GM23338 (cell line): Measurements from ENCODE around the gene SLC19A2. TPM values are rescaled to one million over a fixed set of nuclear protein-coding genes. Genes with fewer than 3 reads are reported as not detected.

Experiments
- ATAC-seq: fragments of 200-7000 bp; cut with Tn5 transposase; 3 replicates; pipeline ENCODE4 v1.9.1; 2020
- DNase-seq: peaks from one replicate; pipeline ENCODE4 v3.0.0-alpha.2; 2015; ENCODE audit warnings: low spot score
- H2AFZ ChIP-seq: fragments of 200-600 bp; sonication (generic); 2 replicates; pipeline ENCODE4 v1.8.0; 2016; ENCODE audit warnings: antibody characterized with exemption, mild to moderate bottlenecking, moderate library complexity
- H3F3A ChIP-seq: fragments of 200-600 bp; sonication (generic); replicated peaks from 2 replicates; pipeline ENCODE4 v1.8.0; 2017; ENCODE audit warnings: antibody characterized with exemption, mixed run types, low read depth
- H3K27ac ChIP-seq: fragments of 200-600 bp; sonication (generic); 2 replicates; pipeline ENCODE4 v1.6.1; 2016; ENCODE audit warnings: low read depth
- H3K27me3 ChIP-seq: fragments of 200-600 bp; sonication (generic); 2 replicates; pipeline ENCODE4 v1.8.0; 2016; ENCODE audit warnings: mild to moderate bottlenecking, mixed run types, moderate library complexity; ENCODE audit not compliant: insufficient read depth
- H3K36me3 ChIP-seq: fragments of 200-600 bp; sonication (generic); 2 replicates; pipeline ENCODE4 v1.8.0; 2016; ENCODE audit warnings: mild to moderate bottlenecking; ENCODE audit not compliant: insufficient read depth
- H3K4me1 ChIP-seq: fragments of 200-600 bp; sonication (generic); 2 replicates; pipeline ENCODE4 v1.8.0; 2016; ENCODE audit warnings: mild to moderate bottlenecking, moderate library complexity; ENCODE audit not compliant: insufficient read depth
- H3K4me2 ChIP-seq: fragments of 200-600 bp; sonication (generic); 2 replicates; pipeline ENCODE4 v1.7.1; 2017; ENCODE audit warnings: mixed run types
- H3K4me3 ChIP-seq: fragments of 200-600 bp; sonication (generic); 2 replicates; pipeline ENCODE4 v1.6.1; 2016; ENCODE audit warnings: mixed run types
- H3K79me2 ChIP-seq: fragments of 200-600 bp; sonication (generic); replicated peaks from 2 replicates; pipeline ENCODE4 v1.8.0; 2017; ENCODE audit warnings: mild to moderate bottlenecking; ENCODE audit not compliant: insufficient read depth
- H3K9me2 ChIP-seq: fragments of 200-600 bp; sonication (generic); 2 replicates; pipeline ENCODE4 v1.8.0; 2017; ENCODE audit not compliant: insufficient read depth
- H4K20me1 ChIP-seq: fragments of 200-600 bp; sonication (generic); replicated peaks from 2 replicates; pipeline ENCODE4 v1.8.0; 2017; ENCODE audit warnings: mild to moderate bottlenecking; ENCODE audit not compliant: insufficient read depth
- H3K27ac Mint-ChIP-seq: 2 replicates; pipeline ENCODE4 v1.8.0; 2020; ENCODE audit warnings: inconsistent platforms, mild to moderate bottlenecking, moderate library complexity, mixed read lengths
- H3K27me3 Mint-ChIP-seq: 3 replicates; pipeline ENCODE4 v1.8.0; 2022; ENCODE audit warnings: low read depth, mild to moderate bottlenecking, moderate library complexity, mixed read lengths, inconsistent platforms; ENCODE audit not compliant: insufficient read depth, poor library complexity
- H3K36me3 Mint-ChIP-seq: 3 replicates; pipeline ENCODE4 v1.8.0; 2021; ENCODE audit warnings: low read depth, mild to moderate bottlenecking, inconsistent platforms, moderate library complexity, mixed read lengths
- H3K4me1 Mint-ChIP-seq: 3 replicates; pipeline ENCODE4 v1.8.0; 2020; ENCODE audit warnings: mild to moderate bottlenecking, inconsistent platforms, mixed read lengths
- H3K4me3 Mint-ChIP-seq: 3 replicates; pipeline ENCODE4 v1.8.0; 2021; ENCODE audit warnings: moderate library complexity, mild to moderate bottlenecking, inconsistent platforms, mixed read lengths
- H3K9me3 Mint-ChIP-seq: 3 replicates; pipeline ENCODE4 v1.8.0; 2020; ENCODE audit warnings: moderate library complexity, mild to moderate bottlenecking, inconsistent platforms, mixed read lengths
- CREB1 ChIP-seq: fragments of 250-450 bp; sonication (Bioruptor Pico); IDR thresholded peaks from 2 replicates; pipeline ENCODE4 v1.5.0; 2020; ENCODE audit warnings: low read depth, mild to moderate bottlenecking, moderate library complexity
- ETS1 ChIP-seq: IDR thresholded peaks from 2 replicates; pipeline ENCODE4 v1.6.1; 2016; ENCODE audit warnings: antibody characterized with exemption
- EZH2 ChIP-seq: fragments of 200-600 bp; sonication (generic); IDR thresholded peaks from one replicate; pipeline ENCODE4 v1.8.0; 2017; ENCODE audit warnings: antibody characterized with exemption, mild to moderate bottlenecking, low read depth; ENCODE audit not compliant: unreplicated experiment
- EZH2phosphoT487 ChIP-seq: fragments of 200-600 bp; sonication (generic); IDR thresholded peaks from one replicate; pipeline ENCODE4 v1.8.1; 2018; ENCODE audit warnings: antibody characterized with exemption; ENCODE audit not compliant: unreplicated experiment
- JUNB ChIP-seq: IDR thresholded peaks from one replicate; pipeline ENCODE4 v1.6.1; 2016; ENCODE audit warnings: antibody characterized with exemption; ENCODE audit not compliant: unreplicated experiment
- NANOG ChIP-seq: IDR thresholded peaks from 2 replicates; pipeline ENCODE4 v1.6.1; 2016; ENCODE audit warnings: antibody characterized with exemption, borderline replicate concordance
- POLR2AphosphoS5 ChIP-seq: IDR thresholded peaks from 2 replicates; pipeline ENCODE4 v1.6.1; 2016; ENCODE audit warnings: antibody characterized with exemption, low read depth
- REST ChIP-seq: IDR thresholded peaks from one replicate; pipeline ENCODE4 v1.6.1; 2018; ENCODE audit warnings: antibody characterized with exemption; ENCODE audit not compliant: unreplicated experiment
- STAT1 ChIP-seq: IDR thresholded peaks from one replicate; pipeline ENCODE4 v1.6.1; 2016; ENCODE audit warnings: antibody characterized with exemption; ENCODE audit not compliant: unreplicated experiment
- ZNF114 ChIP-seq: fragments of 250-450 bp; sonication (Bioruptor Pico); IDR thresholded peaks from 2 replicates; pipeline ENCODE4 v1.5.0; 2020; ENCODE audit warnings: mild to moderate bottlenecking, moderate library complexity
- ZNF331 ChIP-seq: fragments of 250-450 bp; sonication (Bioruptor Pico); IDR thresholded peaks from 2 replicates; pipeline ENCODE4 v1.5.0; 2020; ENCODE audit warnings: low read depth, mild to moderate bottlenecking, moderate library complexity
- ZNF462 ChIP-seq: fragments of 250-450 bp; sonication (Bioruptor Pico); IDR thresholded peaks from 2 replicates; pipeline ENCODE4 v1.5.0; 2020; ENCODE audit warnings: mild to moderate bottlenecking, moderate library complexity
- polyA plus RNA-seq: library from polyadenylated mRNA; unstranded; fragments of >200 nt; fragmentation: Nextera tagmentation; extraction: Ambion mirVana; gene quantifications from 2 replicates; pipeline ENCODE4 v1.2.1, GENCODE V29; 2016
- total RNA-seq: library from RNA; depleted of rRNA; stranded (reverse); fragments of >200 nt; shearing (Covaris generic); gene quantifications from 2 replicates; pipeline ENCODE4 v1.2.3, GENCODE V29; 2014
- TF ChIP-seq, protein P1 (sequence below), 2 experiments: fragments of 200-600 bp in 1 of 2; sonication (generic) in 1 of 2; conservative IDR thresholded peaks; 2 replicates each; pipeline versions ENCODE4 v1.5.1 to v1.6.1; 2016 to 2017; ENCODE audit warnings: antibody characterized with exemption in 2 of 2, low read depth in 2 of 2, mild to moderate bottlenecking in 2 of 2, moderate library complexity in 1 of 2

The SLC19A2 gene
- total and polyA plus RNA-seq, 2 experiments from 2014 or later: 11.1 to 39.1 TPM

GRCh38 chr1:169461390-169462000 lies 24.2 kb downstream of the SLC19A2 start:
- Histone ChIP-seq H3K4me1 (no peaks in the 10 kb centered on the region; the same call in 1 of the 2 replicates), H2AFZ (no peak overlapping the region), H3K9me2 (no peaks in the 10 kb centered on the region), H3K36me3 (no peaks in the 10 kb centered on the region), H3K4me2 (no peak overlapping the region), H4K20me1 (0 out of 2 replicates have a peak, but pooled peaks cover 3% of the 10 kb centered on the region), H3K4me3 (no peak overlapping the region), H3K79me2 (no peaks in the 10 kb centered on the region), H3K27ac (no peak overlapping the region), H3K27me3 (no peaks in the 10 kb centered on the region), H3F3A (no peaks in the 10 kb centered on the region)
- Mint-ChIP-seq H3K4me1 (peaks cover 8% of the 10 kb centered on the region; the same call in 2 of the 3 replicates), H3K27ac (no peak overlapping the region), H3K9me3 (peaks cover 6% of the 10 kb centered on the region; the same call in 2 of the 3 replicates), H3K36me3 (peaks cover 8% of the 10 kb centered on the region; the same call in 2 of the 3 replicates), H3K27me3 (no peaks in the 10 kb centered on the region), H3K4me3 (no peak overlapping the region; the same call in 2 of the 3 replicates)
- TF ChIP-seq EZH2 (no peak), JUNB (no peak), EZH2phosphoT487 (no peak), CREB1 (no peak), ETS1 (no peak), NANOG (no peak), ZNF331 (CRISPR knock-in tag) (no peak), STAT1 (no peak), ZNF114 (CRISPR knock-in tag) (no peak), ZNF462 (CRISPR knock-in tag) (no peak), REST (no peak), POLR2AphosphoS5 (no peak)
- TF ChIP-seq, protein P1, sequence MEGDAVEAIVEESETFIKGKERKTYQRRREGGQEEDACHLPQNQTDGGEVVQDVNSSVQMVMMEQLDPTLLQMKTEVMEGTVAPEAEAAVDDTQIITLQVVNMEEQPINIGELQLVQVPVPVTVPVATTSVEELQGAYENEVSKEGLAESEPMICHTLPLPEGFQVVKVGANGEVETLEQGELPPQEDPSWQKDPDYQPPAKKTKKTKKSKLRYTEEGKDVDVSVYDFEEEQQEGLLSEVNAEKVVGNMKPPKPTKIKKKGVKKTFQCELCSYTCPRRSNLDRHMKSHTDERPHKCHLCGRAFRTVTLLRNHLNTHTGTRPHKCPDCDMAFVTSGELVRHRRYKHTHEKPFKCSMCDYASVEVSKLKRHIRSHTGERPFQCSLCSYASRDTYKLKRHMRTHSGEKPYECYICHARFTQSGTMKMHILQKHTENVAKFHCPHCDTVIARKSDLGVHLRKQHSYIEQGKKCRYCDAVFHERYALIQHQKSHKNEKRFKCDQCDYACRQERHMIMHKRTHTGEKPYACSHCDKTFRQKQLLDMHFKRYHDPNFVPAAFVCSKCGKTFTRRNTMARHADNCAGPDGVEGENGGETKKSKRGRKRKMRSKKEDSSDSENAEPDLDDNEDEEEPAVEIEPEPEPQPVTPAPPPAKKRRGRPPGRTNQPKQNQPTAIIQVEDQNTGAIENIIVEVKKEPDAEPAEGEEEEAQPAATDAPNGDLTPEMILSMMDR (conservative IDR thresholded peaks at IDR 0.05; ENCODE audit: low read depth in 2 of 2): no peak
- DNase-seq: no peak
- no peak for ATAC-seq
